Fibroblast of lung (primary cell): ENCODE results near the gene IFT57. TPM values are rescaled to one million over a fixed set of nuclear protein-coding genes. Genes with fewer than 3 reads are reported as not detected.
A peak's percentile ranks its signal among the peaks of the same experiment; 100 is the strongest.

Experiments used
- DNase-seq, 2 donors: peaks; one replicate each; pipeline versions ENCODE4 v3.0.0 to v3.0.0-alpha.2; 2010; ENCODE audit warnings: low read depth in 2 of 2
- H2AFZ ChIP-seq: 2 replicates; pipeline ENCODE4 v1.5.1; 2012; ENCODE audit warnings: low read length, control low read depth, inconsistent platforms
- H3K27ac ChIP-seq: 2 replicates; pipeline ENCODE4 v1.5.1; 2011; ENCODE audit warnings: low read length, control low read depth; ENCODE audit not compliant: insufficient read depth
- H3K27me3 ChIP-seq: 2 replicates; pipeline ENCODE4 v1.5.1; 2011; ENCODE audit warnings: mild to moderate bottlenecking, low read length; ENCODE audit not compliant: control insufficient read depth, insufficient read depth
- H3K36me3 ChIP-seq: 2 replicates; pipeline ENCODE4 v1.5.1; 2011; ENCODE audit warnings: low read length; ENCODE audit not compliant: control insufficient read depth, insufficient read depth
- H3K4me1 ChIP-seq: 2 replicates; pipeline ENCODE4 v1.5.1; 2011; ENCODE audit warnings: low read length; ENCODE audit not compliant: control insufficient read depth, insufficient read depth; ENCODE audit errors: extremely low read depth
- H3K4me2 ChIP-seq: 2 replicates; pipeline ENCODE4 v1.5.1; 2011; ENCODE audit warnings: low read length, control low read depth; ENCODE audit not compliant: insufficient read depth; ENCODE audit errors: extremely low read depth
- H3K4me3 ChIP-seq, 4 experiments: fragments of 200-600 bp in 1 of 4; sonication (generic) in 1 of 4; replicated peaks in 1 of 4; 2 replicates each; pipeline ENCODE4 v1.5.1; 2011 to 2016; ENCODE audit warnings: low read length in 4 of 4, low read depth in 3 of 4, mild to moderate bottlenecking in 3 of 4, control low read depth in 2 of 4, inconsistent platforms in 1 of 4, mixed read lengths in 1 of 4; ENCODE audit not compliant: insufficient read depth in 1 of 4; ENCODE audit errors: control extremely low read depth in 1 of 4
- H3K79me2 ChIP-seq: 2 replicates; pipeline ENCODE4 v1.5.1; 2012; ENCODE audit warnings: mild to moderate bottlenecking, low read length, inconsistent platforms; ENCODE audit not compliant: control insufficient read depth, insufficient read depth
- H3K9ac ChIP-seq: 2 replicates; pipeline ENCODE4 v1.5.1; 2011; ENCODE audit warnings: mild to moderate bottlenecking, low read length, control low read depth; ENCODE audit not compliant: insufficient read depth
- H3K9me3 ChIP-seq: 2 replicates; pipeline ENCODE4 v1.5.1; 2012; ENCODE audit warnings: low read depth, low read length; ENCODE audit not compliant: control insufficient read depth, insufficient read depth
- H4K20me1 ChIP-seq: 2 replicates; pipeline ENCODE4 v1.5.1; 2011; ENCODE audit warnings: low read length; ENCODE audit not compliant: control insufficient read depth, insufficient read depth; ENCODE audit errors: extremely low read depth
- CTCF ChIP-seq, 2 donors: IDR thresholded peaks in 1 of 2; conservative IDR thresholded peaks in 1 of 2; 1 replicate in 1 of 2; 2 replicates in 1 of 2; pipeline ENCODE4 v1.5.1; 2011 to 2012; ENCODE audit warnings: low read length in 2 of 2, control low read depth in 1 of 2, inconsistent platforms in 1 of 2, low read depth in 1 of 2, mild to moderate bottlenecking in 1 of 2
- EZH2 ChIP-seq: IDR thresholded peaks from 2 replicates; pipeline ENCODE4 v1.5.1; 2012; ENCODE audit warnings: low read length, control low read depth, mild to moderate bottlenecking; ENCODE audit errors: missing control alignments
- polyA plus RNA-seq, 2 donors: library from polyadenylated mRNA; depleted of rRNA in 1 of 2; stranded (reverse) in 1 of 2; unstranded in 1 of 2; fragments of >200 nt; gene quantifications; 2 replicates each; pipeline ENCODE4 v1.2.1, GENCODE V29; 2011 to 2012; ENCODE audit warnings: missing spikeins in 1 of 2
- total RNA-seq: library from RNA; depleted of rRNA; stranded (reverse); fragments of >200 nt; gene quantifications from 2 replicates; pipeline ENCODE4 v1.2.1, GENCODE V29; 2014

The IFT57 gene
- total and polyA plus RNA-seq, 2 donors (not counting 1 experiment from before 2014, with no cell fraction given): 55.5 to 60.3 TPM

DNA sequence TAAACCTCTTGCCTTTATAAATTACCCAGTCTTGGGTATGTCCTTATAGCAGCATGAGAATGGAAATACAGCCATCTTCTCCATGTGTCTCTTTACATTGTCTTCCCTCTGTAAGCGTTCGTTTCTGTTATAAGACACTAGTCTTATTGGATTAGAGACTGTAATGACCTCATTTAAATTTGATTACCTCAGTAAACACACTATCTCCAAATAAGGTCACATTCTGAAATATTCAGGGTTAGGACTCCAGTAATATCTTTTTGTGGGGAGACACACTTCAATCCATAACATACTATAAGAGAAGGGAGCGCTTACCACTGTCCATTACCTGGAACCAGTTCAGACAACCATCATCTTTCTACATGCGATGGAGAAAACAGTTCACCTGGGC is 97.1 kb downstream of the IFT57 start:
- DNase-seq: no peak
- H3K9me3 ChIP-seq: no peaks in the 10 kb centered on the region
- no peaks in the 10 kb centered on the region for H4K20me1 ChIP-seq
- H2AFZ ChIP-seq: no peak overlapping the region
- TF ChIP-seq CTCF (conservative IDR thresholded peaks at IDR 0.05 in 1 of 2, IDR thresholded peaks at IDR 0.05 in 1 of 2; ENCODE audit: low read depth in 1 of 2, low read length in 2 of 2): no peak
- TF ChIP-seq EZH2: no peak
- H3K9ac ChIP-seq: no peak overlapping the region
- no peak overlapping the region for H3K4me3 ChIP-seq
- no peaks in the 10 kb centered on the region for H3K27me3 ChIP-seq
- no peaks in the 10 kb centered on the region for H3K4me1 ChIP-seq
- no peaks in the 10 kb centered on the region for H3K79me2 ChIP-seq
- no peak overlapping the region for H3K4me2 ChIP-seq
- no peak overlapping the region for H3K27ac ChIP-seq
- H3K36me3 ChIP-seq: no peaks in the 10 kb centered on the region

DNA sequence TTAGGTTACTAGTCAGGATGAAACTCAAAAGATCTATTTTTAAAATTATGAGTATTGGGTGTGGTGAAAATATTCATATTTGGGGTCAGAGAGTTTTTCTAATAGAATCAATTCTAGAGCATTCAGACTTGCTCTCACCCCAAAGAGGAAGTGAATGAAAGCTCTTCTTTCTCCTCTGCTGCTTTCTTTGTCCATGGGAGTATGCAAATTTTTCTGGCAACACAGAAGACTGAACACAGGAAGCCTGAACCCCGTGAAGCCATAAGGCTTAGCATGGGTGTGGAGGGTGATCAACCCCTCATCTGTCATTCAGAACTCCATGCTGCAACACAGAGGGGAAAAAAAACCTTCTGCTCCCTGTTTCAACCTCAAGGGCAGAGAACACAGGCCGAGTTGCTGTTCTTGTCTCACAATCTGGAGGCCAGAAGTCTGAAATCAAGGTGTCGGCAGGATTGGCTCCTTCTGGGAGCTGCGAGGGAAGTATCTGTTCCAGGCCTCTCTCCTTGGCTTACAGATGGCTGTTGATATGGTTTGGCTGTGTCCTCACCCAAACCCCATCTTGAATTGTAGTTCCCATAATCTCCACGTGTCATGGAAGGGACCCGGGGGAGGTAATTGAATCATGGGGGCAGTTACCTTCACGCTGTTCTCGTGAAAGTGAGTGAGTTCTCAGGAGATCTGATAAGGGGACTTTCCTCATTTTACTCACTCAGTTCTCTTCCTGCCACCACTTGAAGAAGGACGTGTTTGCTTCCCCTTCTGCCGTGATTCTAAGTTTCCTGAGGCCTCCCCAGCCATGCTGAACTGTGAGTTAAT is 97.7 kb downstream of the IFT57 start:
- no peaks in the 10 kb centered on the region for H4K20me1 ChIP-seq
- H2AFZ ChIP-seq: peak overlapping the region; percentile 56
- TF ChIP-seq CTCF (conservative IDR thresholded peaks at IDR 0.05 in 1 of 2, IDR thresholded peaks at IDR 0.05 in 1 of 2; ENCODE audit: low read depth in 1 of 2, low read length in 2 of 2): no peak
- H3K4me2 ChIP-seq: no peak overlapping the region
- no peaks in the 10 kb centered on the region for H3K4me1 ChIP-seq
- H3K27me3 ChIP-seq: no peaks in the 10 kb centered on the region
- DNase-seq: peak in 1 of 2 donors; percentile 6
- H3K36me3 ChIP-seq: no peaks in the 10 kb centered on the region
- no peaks in the 10 kb centered on the region for H3K79me2 ChIP-seq
- no peaks in the 10 kb centered on the region for H3K9me3 ChIP-seq
- H3K9ac ChIP-seq: no peak overlapping the region
- no peak overlapping the region for H3K27ac ChIP-seq
- no peak overlapping the region for H3K4me3 ChIP-seq

DNA sequence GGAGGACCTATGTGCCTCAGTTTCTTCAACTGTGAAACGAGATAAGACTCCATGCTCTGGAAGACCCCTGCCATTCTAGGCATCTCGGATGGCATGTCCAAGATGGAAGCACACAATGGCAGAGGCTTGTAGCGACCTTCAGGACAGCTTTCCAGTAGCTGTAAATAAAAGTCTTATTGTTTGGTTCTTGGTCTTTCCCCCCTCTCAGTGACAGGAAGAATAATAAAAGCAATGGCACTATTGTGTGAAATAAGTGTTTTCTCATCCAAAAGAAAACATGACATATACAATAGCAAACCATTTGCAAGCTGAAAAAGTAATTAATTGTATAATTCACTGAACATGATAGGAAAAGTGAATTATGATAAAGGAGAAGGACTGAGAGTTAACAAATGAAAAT is 98.9 kb downstream of the IFT57 start:
- TF ChIP-seq EZH2 (no peak), CTCF (conservative IDR thresholded peaks at IDR 0.05 in 1 of 2, IDR thresholded peaks at IDR 0.05 in 1 of 2; ENCODE audit: low read depth in 1 of 2, low read length in 2 of 2) (no peak)
- DNase-seq: no peak
- H3K79me2 ChIP-seq: no peaks in the 10 kb centered on the region
- H3K27ac ChIP-seq: no peak overlapping the region
- H4K20me1 ChIP-seq: no peaks in the 10 kb centered on the region
- H3K27me3 ChIP-seq: no peaks in the 10 kb centered on the region
- no peaks in the 10 kb centered on the region for H3K4me1 ChIP-seq
- no peak overlapping the region for H3K9ac ChIP-seq
- no peak overlapping the region for H2AFZ ChIP-seq
- H3K9me3 ChIP-seq: no peaks in the 10 kb centered on the region
- no peaks in the 10 kb centered on the region for H3K36me3 ChIP-seq
- H3K4me2 ChIP-seq: no peak overlapping the region
- H3K4me3 ChIP-seq: no peak overlapping the region
